Mucosa of descending colon (tissue), 3 donors: Measurements from ENCODE around the gene ABCC11. TPM values are rescaled to one million over a fixed set of nuclear protein-coding genes. Genes with fewer than 3 reads are reported as not detected.
"Not testable (repeated sequence)": the region's sequence is repeated elsewhere in the genome, so short reads cannot be mapped to it uniquely, and the experiment has no call there.

Experiments
- ATAC-seq: fragments of 200-7000 bp; cut with Tn5 transposase; one replicate; pipeline ENCODE4 v1.9.1; 2020; ENCODE audit warnings: mild to moderate bottlenecking, moderate library complexity
- DNase-seq, 3 donors: peaks; one replicate each; pipeline ENCODE4 v3.0.0-alpha.2; 2020
- H3K36me3 ChIP-seq: fragments of 200-600 bp; one replicate; pipeline ENCODE4 v1.8.0; 2021; ENCODE audit warnings: low read depth, mild to moderate bottlenecking
- H3K4me1 ChIP-seq: fragments of 200-600 bp; one replicate; pipeline ENCODE4 v1.8.0; 2021; ENCODE audit warnings: low read depth, mild to moderate bottlenecking
- H3K4me3 ChIP-seq: fragments of 200-600 bp; one replicate; pipeline ENCODE4 v1.8.0; 2021; ENCODE audit warnings: mild to moderate bottlenecking
- H3K9me3 ChIP-seq: fragments of 200-600 bp; one replicate; pipeline ENCODE4 v1.8.0; 2021; ENCODE audit warnings: mild to moderate bottlenecking
- CTCF ChIP-seq: fragments of 200-600 bp; IDR thresholded peaks from one replicate; pipeline ENCODE4 v1.8.0; 2022; ENCODE audit warnings: antibody characterized with exemption, mild to moderate bottlenecking
- intact Hi-C, 2 donors: fragments of 100-400 bp; cut with DNase I in 1 of 2; cut with micrococcal nuclease in 1 of 2; formaldehyde crosslinking; loops; one replicate each; pipeline versions ENCODE4 v1.11.0 to v1.11.1; 2022; cut with DNase I, micrococcal nuclease
- total RNA-seq, 3 donors: library from RNA; stranded (reverse); fragmentation: NEBNext Ultra II Directional in 2 of 3; extraction: Animal tissue kit (Norgen Biotek cat#: 25700) in 2 of 3; gene quantifications; one replicate each; pipeline versions ENCODE4 v1.2.1 to v1.2.4, GENCODE V29; 2021 to 2023
- donor health status: DM: no; HTN: no; CAD: no; lungs with moderate emphysema.
- donor health status: DM: no; HTN: no; CAD: no.
- donor health status: DM: no; HTN: yes; CAD: no.

Gene ABCC11
- total RNA-seq, 3 donors from 2014 or later: 0.32 to 0.35 (median 0.34) TPM

- Histone ChIP-seq H3K4me1 (no peaks in the 10 kb centered on the region), H3K36me3 (no peaks in the 10 kb centered on the region), H3K4me3 (no peak overlapping the region), H3K9me3 (no peaks in the 10 kb centered on the region)
- no peak for TF ChIP-seq CTCF
- DNase-seq (no peak), ATAC-seq (no peak)
- intact Hi-C loops: no loop called here
These were observed 59.6 kb downstream of the ABCC11 start for GRCh38 chr16:48187779-48188178.

GRCh38 chr16:48184681-48185080, 62.7 kb downstream of the ABCC11 start:
- Histone ChIP-seq H3K9me3 (no peaks in the 10 kb centered on the region), H3K4me3 (no peak overlapping the region), H3K36me3 (no peaks in the 10 kb centered on the region), H3K4me1 (no peaks in the 10 kb centered on the region)
- TF ChIP-seq CTCF: no peak
- no peak for ATAC-seq
- intact Hi-C loops: no loop called here
- no peak for DNase-seq

DNA sequence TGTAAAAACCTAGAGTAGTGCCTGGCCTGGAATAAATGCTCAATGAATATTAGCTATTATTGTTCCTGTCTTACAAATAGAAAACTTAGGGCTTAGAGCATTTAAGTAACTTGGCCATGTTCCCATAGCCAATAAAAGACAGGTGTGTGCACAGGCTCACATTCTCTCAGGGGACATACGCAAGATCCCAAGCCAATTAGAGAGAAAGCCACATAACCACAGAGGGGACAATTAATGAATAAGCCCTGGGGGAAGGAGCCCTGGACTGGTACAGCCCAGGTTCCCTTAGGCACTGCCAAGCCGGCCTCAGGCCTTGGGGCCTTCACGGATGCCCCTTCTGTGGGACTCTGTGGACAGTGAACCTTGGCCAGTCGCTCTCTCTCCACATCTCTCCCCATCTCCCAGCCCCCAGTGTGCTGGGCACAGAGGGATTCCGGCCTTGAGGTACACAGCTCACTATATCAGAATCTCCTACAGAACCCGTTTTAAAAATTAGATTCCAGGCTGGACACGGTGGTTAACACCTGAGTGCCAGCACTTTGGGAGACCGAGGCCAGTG, 64.3 kb downstream of the ABCC11 start:
- Histone ChIP-seq H3K36me3 (no peaks in the 10 kb centered on the region), H3K4me3 (no peak overlapping the region), H3K4me1 (no peaks in the 10 kb centered on the region), H3K9me3 (no peaks in the 10 kb centered on the region)
- intact Hi-C loops: no loop called here
- ATAC-seq: peak; percentile 17
- TF ChIP-seq CTCF: no peak
- no peak for DNase-seq

- H3K9me3 ChIP-seq, H3K4me1 ChIP-seq, DNase-seq, ATAC-seq, H3K36me3 ChIP-seq, H3K4me3 ChIP-seq, intact Hi-C loops: not testable (repeated sequence)
These were observed 65.4 kb downstream of the ABCC11 start for GRCh38 chr16:48181746-48182520.

- intact Hi-C loops: no loop called here
- DNase-seq (no peak), ATAC-seq (no peak)
- no peak for TF ChIP-seq CTCF
- Histone ChIP-seq H3K4me3 (no peak overlapping the region), H3K36me3 (no peaks in the 10 kb centered on the region), H3K9me3 (no peaks in the 10 kb centered on the region), H3K4me1 (no peaks in the 10 kb centered on the region)
These were observed 66.4 kb downstream of the ABCC11 start for GRCh38 chr16:48180868-48181480.
